Measurements from ENCODE around the gene HES3. TPM values are rescaled to one million over a fixed set of nuclear protein-coding genes. Genes with fewer than 3 reads are reported as not detected.

HES3 gene
- total RNA-seq, 2 experiments from 2014 or later: not detected

DNA sequence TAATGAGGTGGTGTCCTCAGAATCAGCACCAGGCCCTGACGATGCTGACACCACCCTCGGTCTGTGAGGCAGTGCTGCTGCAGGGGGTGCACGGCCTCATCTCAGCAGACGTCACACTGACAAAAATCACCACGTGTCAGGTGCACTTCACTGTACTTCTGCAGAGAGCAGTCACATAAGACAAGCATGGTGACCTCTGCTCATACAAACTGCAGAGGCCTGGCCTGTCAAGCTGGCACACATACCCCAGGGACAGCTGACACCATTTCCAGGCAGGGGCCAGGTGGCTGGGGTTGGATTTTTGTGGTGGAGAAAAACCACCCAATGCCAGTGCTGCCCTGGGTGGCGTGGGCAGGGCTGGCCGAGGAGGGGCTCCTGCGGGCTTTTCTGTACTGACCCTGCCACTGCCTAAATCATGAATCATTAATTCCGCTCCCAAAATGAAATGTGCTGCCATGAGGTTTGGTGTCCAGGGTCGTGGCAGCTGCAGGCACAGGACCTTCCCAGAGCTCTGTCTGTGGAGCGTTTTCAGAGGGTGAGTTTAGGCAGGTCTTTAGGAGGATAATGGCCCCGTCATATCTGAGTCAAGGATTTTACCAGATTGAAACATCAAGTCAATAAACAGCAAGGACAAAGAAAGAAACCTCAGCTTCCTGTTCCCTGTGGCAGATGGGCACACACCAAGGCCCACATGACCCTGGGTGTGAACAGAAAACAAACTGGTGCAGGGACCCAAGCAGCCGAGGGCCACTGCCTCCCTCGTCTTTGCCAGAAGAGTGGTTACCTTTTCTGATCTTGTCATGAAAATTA is 50.3 kb downstream of the HES3 start:
- Mint-ChIP-seq H3K27me3 (no peaks in the 10 kb centered on the region), H3K27ac (no peak overlapping the region), H3K9me3 (no peaks in the 10 kb centered on the region), H3K36me3 (peaks cover 10% of the 10 kb centered on the region), H3K4me1 (ENCODE audit: low read depth) (no peaks in the 10 kb centered on the region), H3K4me3 (no peak overlapping the region)
- intact Hi-C loops (cut with micrococcal nuclease): no loop called here
- POLR2A ChIA-PET: no interaction called here
- CTCF ChIA-PET: interaction anchor here (0.9 kb wide), 1 partner anchor 48 kb away, joined by 3 read pairs; no protein-coding TSS in a partner anchor
- DNase-seq: no peak

DNA sequence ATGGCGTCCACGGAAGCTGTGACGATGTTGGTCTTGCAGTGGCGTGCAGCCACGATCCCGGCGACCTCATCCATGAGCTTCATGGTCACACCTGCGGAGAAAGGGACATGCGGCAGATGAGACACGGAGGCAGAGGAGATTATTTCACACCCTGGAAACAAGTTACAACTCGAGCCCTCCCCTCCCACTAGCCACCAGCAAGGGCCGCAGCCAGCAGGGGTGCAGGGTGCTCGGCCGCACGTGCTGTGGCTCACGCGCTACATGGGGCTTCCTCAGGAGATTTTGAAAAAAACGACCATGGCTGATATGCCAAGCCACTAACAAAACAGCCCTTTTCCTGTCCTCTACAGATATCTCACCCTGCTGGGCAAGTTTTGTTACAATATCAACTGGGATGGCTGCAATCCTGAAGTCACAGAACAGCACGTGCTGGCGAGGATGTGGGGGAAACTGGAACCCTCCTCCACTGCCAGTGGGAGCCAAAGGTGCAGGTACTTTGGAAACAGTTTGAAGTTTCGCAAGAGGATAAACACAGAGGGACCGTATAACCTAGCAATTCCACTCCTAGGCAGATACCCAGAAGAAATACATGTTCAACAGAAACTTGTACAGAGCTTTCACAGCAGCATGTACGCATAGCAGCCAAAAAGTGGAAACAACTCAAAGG is 51.0 kb downstream of the HES3 start:
- H3K27ac Mint-ChIP-seq: no peak overlapping the region
- H3K4me3 Mint-ChIP-seq: no peak overlapping the region
- H3K9me3 Mint-ChIP-seq: no peaks in the 10 kb centered on the region
- H3K36me3 Mint-ChIP-seq: peaks cover 10% of the 10 kb centered on the region
- CTCF ChIA-PET: no interaction called here
- POLR2A ChIA-PET: no interaction called here
- intact Hi-C loops (cut with micrococcal nuclease): no loop called here
- no peak for DNase-seq
- H3K27me3 Mint-ChIP-seq: no peaks in the 10 kb centered on the region
- H3K4me1 Mint-ChIP-seq (ENCODE audit: low read depth): no peaks in the 10 kb centered on the region

Other genes starting within 250 kb of the HES3 start
- gene KCNAB2, start 198.3 kb upstream of the HES3 start, total RNA-seq: 100 to 1,000 TPM; 196 to 202 TPM
- under 1 TPM; 0.38 to 0.51 TPM for gene CHD5, start 63.9 kb upstream of the HES3 start, total RNA-seq
- gene RPL22, start 44.6 kb upstream of the HES3 start, total RNA-seq: 100 to 1,000 TPM; 395 to 433 TPM
- gene RNF207, start 38.1 kb upstream of the HES3 start, total RNA-seq: 10 to 100 TPM; 14.7 to 18.4 TPM
- 10 to 100 TPM; 47.6 to 51.4 TPM for gene ICMT, start 8.2 kb upstream of the HES3 start, total RNA-seq
- gene GPR153, start 16.9 kb downstream of the HES3 start, total RNA-seq: under 1 TPM; 0.17 to 0.26 TPM
- gene ACOT7, start 149.6 kb downstream of the HES3 start, total RNA-seq: 10 to 100 TPM; 93.8 to 94.6 TPM
- gene HES2, start 175.7 kb downstream of the HES3 start, total RNA-seq: under 1 TPM in 1 of 2 experiments, not detected in 1; 0.07 TPM
- gene ESPN, start 180.6 kb downstream of the HES3 start, total RNA-seq: 1 to 10 TPM in 1 of 2 experiments, under 1 TPM in 1; 0.83 to 1.5 TPM
- gene TNFRSF25, start 222.0 kb downstream of the HES3 start, total RNA-seq: 10 to 100 TPM; 90.0 to 97.4 TPM
- 1 to 10 TPM; 2.1 to 2.2 TPM for gene PLEKHG5, start 247.5 kb downstream of the HES3 start, total RNA-seq

All from activated CD4-positive, alpha-beta memory T cell treated with anti-CD3 and anti-CD28 coated beads for 36 hours (primary cell).